Uterus (tissue), 4 donors: ENCODE measurements around the gene GDPD3. TPM values are rescaled to one million over a fixed set of nuclear protein-coding genes. Genes with fewer than 3 reads are reported as not detected.

ENCODE experiments used
- DNase-seq, 2 donors: peaks; one replicate each; pipeline ENCODE4 v3.0.0-alpha.2; 2019 to 2020
- H3K27ac ChIP-seq, 2 donors: fragments of 200-600 bp; sonication (generic); 1 replicate in 1 of 2; 2 replicates in 1 of 2; pipeline ENCODE4 v1.5.1; 2016 to 2018
- H3K27me3 ChIP-seq, 2 donors: fragments of 200-600 bp; sonication (generic); one replicate each; pipeline ENCODE4 v1.5.1; 2018 to 2019; ENCODE audit warnings: control low read depth in 1 of 2
- H3K36me3 ChIP-seq, 2 donors: fragments of 200-600 bp; sonication (generic); one replicate each; pipeline ENCODE4 v1.5.1; 2019; ENCODE audit warnings: control low read depth in 1 of 2
- H3K4me1 ChIP-seq, 2 donors: fragments of 200-600 bp; sonication (generic); one replicate each; pipeline ENCODE4 v1.5.1; 2018 to 2019; ENCODE audit warnings: control low read depth in 1 of 2
- H3K4me3 ChIP-seq, 2 donors: fragments of 200-600 bp; sonication (generic); 1 replicate in 1 of 2; 2 replicates in 1 of 2; pipeline ENCODE4 v1.5.1; 2018 to 2019; ENCODE audit warnings: mild to moderate bottlenecking in 1 of 2
- H3K9me3 ChIP-seq, 2 donors: fragments of 200-600 bp; sonication (generic); one replicate each; pipeline ENCODE4 v1.5.1; 2019; ENCODE audit warnings: control low read depth in 1 of 2
- CTCF ChIP-seq, 4 experiments: fragments of 200-600 bp in 2 of 4; fragments of 450-650 bp in 2 of 4; sonication (generic) in 2 of 4; IDR thresholded peaks; one replicate each; pipeline ENCODE4 v1.5.1; 2016 to 2019; ENCODE audit warnings: antibody characterized with exemption in 4 of 4, mild to moderate bottlenecking in 2 of 4, moderate library complexity in 1 of 4
- POLR2A ChIP-seq, 2 donors: fragments of 450-650 bp; IDR thresholded peaks; one replicate each; pipeline ENCODE4 v1.6.1; 2016; ENCODE audit warnings: antibody characterized with exemption in 2 of 2, mild to moderate bottlenecking in 1 of 2, moderate library complexity in 1 of 2
- intact Hi-C: fragments of 100-400 bp; cut with DNase I; formaldehyde crosslinking; loops from one replicate; pipeline ENCODE4 v1.15.1; 2023; ENCODE audit warnings: low total_unique reads
- total RNA-seq, 4 donors: library from RNA; depleted of rRNA in 3 of 4; stranded (reverse); fragments of >200 nt in 3 of 4; gene quantifications; one replicate each; pipeline versions ENCODE4 v1.1.0 to v1.2.4, GENCODE V29; 2014 to 2023
- donor health status: DM: yes; HTN: yes; CAD: no.

Gene GDPD3
- total RNA-seq, 4 donors from 2014 or later: 1.4 to 16.7 (median 2.3) TPM; not detected in 1

- H3K9me3 ChIP-seq: no peaks in the 10 kb centered on the region
- no peak overlapping the region for H3K4me3 ChIP-seq
These were observed 35.7 kb downstream of the GDPD3 start for GRCh38 chr16:30077656-30078055.

GRCh38 chr16:30076276-30076791 lies 37.0 kb downstream of the GDPD3 start:
- TF ChIP-seq POLR2A (IDR thresholded peaks at IDR 0.05): no peak
- DNase-seq: no peak
- H3K4me1 ChIP-seq: peaks cover 6 to 7% of the 10 kb centered on the region in 2 donors
- H3K36me3 ChIP-seq: no peaks in the 10 kb centered on the region
- no peaks in the 10 kb centered on the region for H3K27me3 ChIP-seq
- peak overlapping the region; percentile 56 to 99 for H3K4me3 ChIP-seq
- H3K9me3 ChIP-seq: no peaks in the 10 kb centered on the region
- peak overlapping the region; percentile 82 to 88 for H3K27ac ChIP-seq
- intact Hi-C loops: no loop called here

More at GRCh38 chr16:30077656-30078055, 35.7 kb downstream of the GDPD3 start:
- Histone ChIP-seq H3K27ac (no peak overlapping the region), H3K27me3 (no peaks in the 10 kb centered on the region), H3K36me3 (no peaks in the 10 kb centered on the region), H3K4me1 (peaks cover 6 to 7% of the 10 kb centered on the region in 2 donors)
- TF ChIP-seq POLR2A (IDR thresholded peaks at IDR 0.05) (no peak), CTCF (IDR thresholded peaks at IDR 0.05) (no peak)
- intact Hi-C loops: no loop called here
- DNase-seq: no peak

DNA sequence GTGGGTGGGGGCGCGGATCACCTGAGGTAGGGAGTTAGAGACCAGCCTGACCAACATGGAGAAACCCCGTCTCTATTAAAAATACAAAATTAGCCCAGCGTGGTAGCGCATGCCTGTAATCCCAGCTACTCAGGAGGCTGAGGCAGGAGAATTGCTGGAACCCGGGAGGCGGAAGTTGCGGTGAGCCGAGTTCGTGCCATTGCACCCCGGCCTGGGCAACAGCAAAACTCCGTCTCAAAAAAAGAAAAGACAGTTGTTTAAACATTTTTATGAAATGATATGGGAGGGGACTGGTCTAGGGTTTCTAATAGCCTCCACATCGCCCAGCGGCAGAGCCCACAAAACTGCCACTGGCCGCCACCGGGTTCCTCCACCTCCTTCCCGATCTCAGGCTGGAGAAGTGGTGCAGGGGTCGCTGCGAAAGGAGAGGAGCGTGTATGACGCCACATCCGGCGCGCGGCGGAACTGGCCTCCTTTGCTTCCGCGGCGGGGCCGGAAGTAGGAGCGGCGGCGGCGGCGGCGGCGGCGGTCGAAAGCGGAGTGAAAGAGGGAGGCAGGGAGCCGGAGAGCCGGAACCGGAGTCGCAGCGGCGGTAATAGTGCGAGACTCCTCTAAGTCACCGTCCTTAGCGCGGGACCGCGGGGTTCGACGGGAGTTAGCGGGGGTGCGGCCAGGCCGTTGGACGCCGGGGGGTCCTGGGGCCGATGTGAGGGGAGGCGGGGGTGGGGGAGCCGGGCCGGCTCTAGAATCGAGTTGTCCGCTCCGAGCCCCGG lies 37.6 kb downstream of the GDPD3 start, which contains the start of gene PPP4C:
Gene PPP4C, plus strand, starts transcription at position 492 of the 773 bp plus-strand sequence. CDS start 384 bp downstream, outside the sequence.
- peaks cover 6 to 7% of the 10 kb centered on the region in 2 donors for H3K4me1 ChIP-seq
- peak within 1 kb of the TSS; percentile 56 to 99 for H3K4me3 ChIP-seq
- H3K9me3 ChIP-seq: no peaks in the 10 kb centered on the region
- no peaks in the 10 kb centered on the region for H3K36me3 ChIP-seq
- H3K27ac ChIP-seq: peak within 1 kb of the TSS; percentile 82 to 88
- peak; percentile 87 to 90 for DNase-seq
- TF ChIP-seq POLR2A (IDR thresholded peaks at IDR 0.05) (peak; percentile 53 to 78), CTCF (IDR thresholded peaks at IDR 0.05) (peak in 2 of 4 experiments; percentile 18 to 22)
- intact Hi-C loops: no loop called here
- no peaks in the 10 kb centered on the region for H3K27me3 ChIP-seq

DNA sequence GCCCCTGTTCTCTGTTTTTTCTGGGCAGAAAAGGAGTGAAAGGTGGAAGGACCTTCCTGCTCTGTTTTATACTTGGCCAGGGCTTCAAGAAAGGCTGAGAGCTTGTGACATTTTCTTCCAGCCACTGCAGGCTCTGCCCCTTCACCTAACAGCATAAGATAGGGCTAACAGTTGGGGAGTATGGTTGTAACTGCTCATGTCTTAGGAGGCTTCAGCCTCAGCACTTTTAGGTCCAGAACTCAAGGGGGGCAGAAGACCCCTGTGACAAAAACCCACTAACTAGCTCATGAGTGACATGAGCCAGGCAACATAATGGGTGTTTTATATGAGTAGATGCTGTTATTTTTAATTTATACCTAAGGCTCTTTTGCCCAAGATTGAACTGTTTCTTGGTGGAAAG lies 42.8 kb downstream of the GDPD3 start:
- intact Hi-C loops: no loop called here
- no peaks in the 10 kb centered on the region for H3K36me3 ChIP-seq
- no peak for DNase-seq
- peak overlapping the region; percentile 63 to 67 for H3K27ac ChIP-seq
- H3K4me3 ChIP-seq: no peak overlapping the region
- no peaks in the 10 kb centered on the region for H3K27me3 ChIP-seq
- no peak for TF ChIP-seq POLR2A (IDR thresholded peaks at IDR 0.05)
- TF ChIP-seq CTCF (IDR thresholded peaks at IDR 0.05): no peak
- H3K4me1 ChIP-seq: peaks cover 12 to 31% of the 10 kb centered on the region in 2 donors
- H3K9me3 ChIP-seq: no peaks in the 10 kb centered on the region

DNA sequence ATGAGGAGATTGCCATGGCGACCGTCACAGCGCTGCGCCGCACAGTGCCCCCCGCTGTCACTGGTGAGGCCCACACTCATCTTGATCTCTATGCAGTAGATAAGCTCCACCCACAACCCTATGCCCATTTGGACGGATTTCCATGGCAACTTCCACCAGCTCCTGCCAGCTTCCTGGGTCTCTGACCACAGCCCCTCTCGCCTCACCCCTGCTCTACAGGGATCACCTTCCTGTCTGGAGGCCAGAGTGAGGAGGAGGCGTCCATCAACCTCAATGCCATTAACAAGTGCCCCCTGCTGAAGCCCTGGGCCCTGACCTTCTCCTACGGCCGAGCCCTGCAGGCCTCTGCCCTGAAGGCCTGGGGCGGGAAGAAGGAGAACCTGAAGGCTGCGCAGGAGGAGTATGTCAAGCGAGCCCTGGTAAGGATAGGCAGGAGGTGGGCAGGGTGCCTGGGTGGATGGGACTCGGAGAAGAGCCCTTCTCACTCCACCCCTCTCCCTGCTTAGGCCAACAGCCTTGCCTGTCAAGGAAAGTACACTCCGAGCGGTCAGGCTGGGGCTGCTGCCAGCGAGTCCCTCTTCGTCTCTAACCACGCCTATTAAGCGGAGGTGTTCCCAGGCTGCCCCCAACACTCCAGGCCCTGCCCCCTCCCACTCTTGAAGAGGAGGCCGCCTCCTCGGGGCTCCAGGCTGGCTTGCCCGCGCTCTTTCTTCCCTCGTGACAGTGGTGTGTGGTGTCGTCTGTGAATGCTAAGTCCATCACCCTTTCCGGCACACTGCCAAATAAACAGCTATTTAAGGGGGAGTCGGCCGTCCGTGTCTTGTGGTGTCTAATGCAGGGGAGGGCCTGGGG lies 43.5 kb downstream of the GDPD3 start:
- intact Hi-C loops: no loop called here
- H3K27me3 ChIP-seq: no peaks in the 10 kb centered on the region
- H3K4me3 ChIP-seq: no peak overlapping the region
- H3K36me3 ChIP-seq: no peaks in the 10 kb centered on the region
- H3K9me3 ChIP-seq: no peaks in the 10 kb centered on the region
- peaks cover 12 to 31% of the 10 kb centered on the region in 2 donors for H3K4me1 ChIP-seq
- no peak for TF ChIP-seq CTCF (IDR thresholded peaks at IDR 0.05)
- no peak for TF ChIP-seq POLR2A (IDR thresholded peaks at IDR 0.05)
- peak; percentile 57 to 60 for DNase-seq
- H3K27ac ChIP-seq: peak overlapping the region; percentile 63 to 67
